Fibroblast of peridontal ligament (primary cell): ENCODE measurements around the gene TRAP1.

Source experiments
- DNase-seq: peaks from one replicate; pipeline ENCODE4 v3.0.0-alpha.2; 2010; ENCODE audit errors: extremely low read depth

TRAP1 gene

GRCh38 chr16:3717235-3718018, at the start of gene TRAP1:
Gene TRAP1, minus strand, starts transcription at chr16:3717524. Its CDS starts 16 bp downstream, at chr16:3717508.
- peak; percentile 71 for DNase-seq

- DNase-seq = no peak
Observed at GRCh38 chr16:3766177-3766576, 48.9 kb upstream of the TRAP1 start.

- DNase-seq = no peak
Observed at GRCh38 chr16:3764409-3764808, 47.1 kb upstream of the TRAP1 start.

GRCh38 chr16:3762107-3762750, 44.9 kb upstream of the TRAP1 start:
- no peak for DNase-seq

GRCh38 chr16:3761375-3762106, 44.2 kb upstream of the TRAP1 start:
- DNase-seq = no peak

- no peak for DNase-seq
Observed at GRCh38 chr16:3760518-3760917, 43.2 kb upstream of the TRAP1 start.

- DNase-seq = no peak
Observed at GRCh38 chr16:3759736-3760135, 42.4 kb upstream of the TRAP1 start.

- DNase-seq = no peak
Observed at GRCh38 chr16:3756113-3756512, 38.8 kb upstream of the TRAP1 start.

- DNase-seq = no peak
Observed at GRCh38 chr16:3755249-3755648, 37.9 kb upstream of the TRAP1 start.

- no peak for DNase-seq
Observed at GRCh38 chr16:3754772-3755171, 37.4 kb upstream of the TRAP1 start.

- peak; percentile 45 for DNase-seq
Observed at GRCh38 chr16:3754081-3754703, 36.9 kb upstream of the TRAP1 start.

GRCh38 chr16:3752984-3753383, 35.7 kb upstream of the TRAP1 start:
- DNase-seq = no peak

GRCh38 chr16:3751878-3752277, 34.6 kb upstream of the TRAP1 start:
- no peak for DNase-seq

GRCh38 chr16:3748307-3748706, 31.0 kb upstream of the TRAP1 start:
- DNase-seq = no peak

GRCh38 chr16:3745751-3746355, 28.5 kb upstream of the TRAP1 start:
- peak; percentile 22 for DNase-seq

GRCh38 chr16:3744018-3744417, 26.7 kb upstream of the TRAP1 start:
- DNase-seq = no peak

GRCh38 chr16:3740934-3741333, 23.6 kb upstream of the TRAP1 start:
- DNase-seq = no peak

GRCh38 chr16:3740186-3740585, 22.9 kb upstream of the TRAP1 start:
- DNase-seq = no peak

GRCh38 chr16:3739636-3740035, 22.3 kb upstream of the TRAP1 start:
- no peak for DNase-seq

GRCh38 chr16:3738541-3738940, 21.2 kb upstream of the TRAP1 start:
- DNase-seq = no peak

GRCh38 chr16:3738128-3738527, 20.8 kb upstream of the TRAP1 start:
- no peak for DNase-seq

GRCh38 chr16:3737181-3737580, 19.9 kb upstream of the TRAP1 start:
- DNase-seq = no peak
